ENCODE data around the gene COL7A1. TPM values are rescaled to one million over a fixed set of nuclear protein-coding genes. Genes with fewer than 3 reads are reported as not detected.

The COL7A1 gene
- total RNA-seq, 1 experiment from 2014 or later, result 22.9 TPM

- H3K36me3 Mint-ChIP-seq (ENCODE audit: insufficient read depth in 1 of 3, low read depth in 3 of 3), result peaks cover 0 to 13% (median 0%) of the 10 kb centered on the region in 3 experiments; a peak in 3 of 7 replicates
- DNase-seq, result no peak
- H3K9ac ChIP-seq (ENCODE audit: extremely low read depth, insufficient read length, low read length), result no peak overlapping the region
- no peak overlapping the region for H3K23ac ChIP-seq (ENCODE audit: insufficient read length, low read depth, low read length)
- no peaks in the 10 kb centered on the region for H3K27me3 ChIP-seq (ENCODE audit: insufficient read depth, low read length)
- no peak overlapping the region for H2BK12ac ChIP-seq (ENCODE audit: insufficient read length, low read depth, low read length)
- no peak overlapping the region for H4K91ac ChIP-seq (ENCODE audit: insufficient read length, low read depth, low read length)
- TF ChIP-seq, protein P1, sequence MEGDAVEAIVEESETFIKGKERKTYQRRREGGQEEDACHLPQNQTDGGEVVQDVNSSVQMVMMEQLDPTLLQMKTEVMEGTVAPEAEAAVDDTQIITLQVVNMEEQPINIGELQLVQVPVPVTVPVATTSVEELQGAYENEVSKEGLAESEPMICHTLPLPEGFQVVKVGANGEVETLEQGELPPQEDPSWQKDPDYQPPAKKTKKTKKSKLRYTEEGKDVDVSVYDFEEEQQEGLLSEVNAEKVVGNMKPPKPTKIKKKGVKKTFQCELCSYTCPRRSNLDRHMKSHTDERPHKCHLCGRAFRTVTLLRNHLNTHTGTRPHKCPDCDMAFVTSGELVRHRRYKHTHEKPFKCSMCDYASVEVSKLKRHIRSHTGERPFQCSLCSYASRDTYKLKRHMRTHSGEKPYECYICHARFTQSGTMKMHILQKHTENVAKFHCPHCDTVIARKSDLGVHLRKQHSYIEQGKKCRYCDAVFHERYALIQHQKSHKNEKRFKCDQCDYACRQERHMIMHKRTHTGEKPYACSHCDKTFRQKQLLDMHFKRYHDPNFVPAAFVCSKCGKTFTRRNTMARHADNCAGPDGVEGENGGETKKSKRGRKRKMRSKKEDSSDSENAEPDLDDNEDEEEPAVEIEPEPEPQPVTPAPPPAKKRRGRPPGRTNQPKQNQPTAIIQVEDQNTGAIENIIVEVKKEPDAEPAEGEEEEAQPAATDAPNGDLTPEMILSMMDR (conservative IDR thresholded peaks at IDR 0.05), result no peak
- H4K8ac ChIP-seq (replicated peaks; ENCODE audit: insufficient read length, low read depth, low read length), result no peak overlapping the region
- H4K5ac ChIP-seq (ENCODE audit: insufficient read length, low read depth, low read length), result no peak overlapping the region
- no peak overlapping the region for H2BK120ac ChIP-seq (ENCODE audit: low read depth, low read length, poor library complexity, severe bottlenecking)
- no peaks in the 10 kb centered on the region for H4K20me1 ChIP-seq (ENCODE audit: control insufficient read depth, insufficient read depth, insufficient read length)
- no peak overlapping the region for H3K14ac ChIP-seq (ENCODE audit: insufficient read depth, low read length)
- H3K27ac Mint-ChIP-seq, result no peak overlapping the region
- H2AFZ ChIP-seq (ENCODE audit: low read length), result no peak overlapping the region
- no peak overlapping the region for H2BK5ac ChIP-seq (ENCODE audit: insufficient read length, low read length)
- H3K27ac ChIP-seq (ENCODE audit: insufficient read length, low read depth, low read length), result no peak overlapping the region
- H3T11ph ChIP-seq (ENCODE audit: low read length), result no peak overlapping the region
- no peak overlapping the region for H3K4ac ChIP-seq (ENCODE audit: low read depth, low read length)
- H3K4me1 Mint-ChIP-seq, result peaks cover 33 to 36% of the 10 kb centered on the region in 2 experiments
- no peak overlapping the region for H3K18ac ChIP-seq (ENCODE audit: insufficient read length, low read depth, low read length)
- no peak overlapping the region for H3K56ac ChIP-seq (ENCODE audit: insufficient read length, low read depth, low read length)
- no peaks in the 10 kb centered on the region for H3K79me2 ChIP-seq (ENCODE audit: insufficient read depth, low read length)
- H3K79me1 ChIP-seq (ENCODE audit: insufficient read depth, low read depth, low read length, poor library complexity, severe bottlenecking), result no peaks in the 10 kb centered on the region
- H3K4me2 ChIP-seq (ENCODE audit: insufficient read depth, insufficient read length, low read length), result no peak overlapping the region
- H3K9me3 ChIP-seq (ENCODE audit: control insufficient read depth, low read depth, low read length), result no peaks in the 10 kb centered on the region
- no peaks in the 10 kb centered on the region for H3K23me2 ChIP-seq (ENCODE audit: insufficient read length, low read depth, low read length, poor library complexity, severe bottlenecking)
- H3K27me3 Mint-ChIP-seq (ENCODE audit: low read depth), result peaks cover 2% of the 10 kb centered on the region; the same call in 1 of the 2 replicates
- WGBS (ENCODE audit: extremely low coverage, insufficient read length, low lambda C conversion rate), result no CpG with 5 or more reads among the region's 11 CpGs
- H3K9me3 Mint-ChIP-seq, result no peaks in the 10 kb centered on the region; a peak in 1 of 5 replicates
- H2BK15ac ChIP-seq (ENCODE audit: low read depth, low read length), result no peak overlapping the region
- H3K4me3 Mint-ChIP-seq, result no peak overlapping the region
- H3K4me1 ChIP-seq (ENCODE audit: insufficient read depth, low read length), result peaks cover 6% of the 10 kb centered on the region; the same call in 1 of the 2 replicates
- H2BK20ac ChIP-seq (ENCODE audit: low read depth, low read length, poor library complexity, severe bottlenecking), result no peak overlapping the region
- H2AK5ac ChIP-seq (ENCODE audit: insufficient read length, low read length), result no peak overlapping the region
Observed at GRCh38 chr3:48564667-48565066, 30.5 kb downstream of the COL7A1 start.

Data from H9 (cell line).